NCI-H2029 treated with DMSO at 0.1 percent for 48 hours (cell line): ENCODE measurements around the gene PLA2G4F.

Experiments used
- DNase-seq: peaks from one replicate; lab custom pipeline; 2025; lab: John Stamatoyannopoulos, UW

PLA2G4F gene

GRCh38 chr15:42146551-42147430, 9.6 kb downstream of the PLA2G4F start:
- DNase-seq, result no peak

GRCh38 chr15:42145546-42146455, 10.6 kb downstream of the PLA2G4F start:
- no peak for DNase-seq

GRCh38 chr15:42144841-42145375, 11.5 kb downstream of the PLA2G4F start:
- no peak for DNase-seq

GRCh38 chr15:42143866-42144625, 12.4 kb downstream of the PLA2G4F start:
- no peak for DNase-seq

GRCh38 chr15:42143356-42143755, 13.1 kb downstream of the PLA2G4F start:
- DNase-seq, result no peak

- no peak for DNase-seq
Observed at GRCh38 chr15:42141795-42142667, 14.4 kb downstream of the PLA2G4F start.

- no peak for DNase-seq
Observed at GRCh38 chr15:42141246-42141645, 15.2 kb downstream of the PLA2G4F start.

- DNase-seq, result no peak
Observed at GRCh38 chr15:42140383-42141070, 15.9 kb downstream of the PLA2G4F start.

GRCh38 chr15:42139596-42139995, 16.8 kb downstream of the PLA2G4F start:
- DNase-seq, result no peak

GRCh38 chr15:42138968-42139386, 17.5 kb downstream of the PLA2G4F start:
- DNase-seq, result no peak

- DNase-seq, result no peak
Observed at GRCh38 chr15:42138411-42138810, 18.0 kb downstream of the PLA2G4F start.

GRCh38 chr15:42137461-42138261, 18.8 kb downstream of the PLA2G4F start:
- DNase-seq, result no peak

- DNase-seq, result no peak
Observed at GRCh38 chr15:42136513-42136912, 19.9 kb downstream of the PLA2G4F start.

- DNase-seq, result no peak
Observed at GRCh38 chr15:42135351-42135750, 21.1 kb downstream of the PLA2G4F start.

- DNase-seq, result no peak
Observed at GRCh38 chr15:42134617-42135245, 21.7 kb downstream of the PLA2G4F start.

GRCh38 chr15:42133886-42134502, 22.4 kb downstream of the PLA2G4F start:
- DNase-seq, result no peak

GRCh38 chr15:42133356-42133755, 23.1 kb downstream of the PLA2G4F start:
- DNase-seq, result no peak
